ENCODE data around the gene TOPBP1. TPM values are rescaled to one million over a fixed set of nuclear protein-coding genes. Genes with fewer than 3 reads are reported as not detected.

TOPBP1 gene
- total and polyA plus RNA-seq, 12 donors, result 6.7 to 62.1 (median 13.3) TPM

- intact Hi-C loops (cut with DNase I), result no loop called here
- TF ChIP-seq CTCF (IDR thresholded peaks at IDR 0.05) (no peak), POLR2A (IDR thresholded peaks at IDR 0.05) (no peak)
- Histone ChIP-seq H3K27me3 (no peaks in the 10 kb centered on the region), H3K4me1 (replicated peaks in 1 of 2) (no peaks in the 10 kb centered on the region), H3K9me3 (replicated peaks in 1 of 3) (no peaks in the 10 kb centered on the region), H3K36me3 (replicated peaks in 1 of 2) (peaks cover 0 to 28% of the 10 kb centered on the region in 2 donors), H3K4me3 (no peak overlapping the region), H3K27ac (no peak overlapping the region)
- DNase-seq, result no peak
- 82 to 92% (median 85%) methylated on average over 4 of the region's 4 CpGs for WGBS, 4 donors
These were observed 12.2 kb downstream of the TOPBP1 start for GRCh38 chr3:133649486-133650068.

- no peak overlapping the region for H3K27ac ChIP-seq
- H3K36me3 ChIP-seq (replicated peaks in 1 of 2), result peaks cover 0 to 32% of the 10 kb centered on the region in 2 donors
- no peak overlapping the region for H3K4me3 ChIP-seq
- H3K4me1 ChIP-seq (replicated peaks in 1 of 2), result no peaks in the 10 kb centered on the region
- H3K9me3 ChIP-seq (replicated peaks in 1 of 3), result no peaks in the 10 kb centered on the region
- no peak for TF ChIP-seq CTCF (IDR thresholded peaks at IDR 0.05)
- no peak for TF ChIP-seq POLR2A (IDR thresholded peaks at IDR 0.05)
- intact Hi-C loops (cut with DNase I), result no loop called here
- WGBS, 4 donors, result 88 to 98% (median 95%) methylated on average over 1 of the region's 1 CpG
- H3K27me3 ChIP-seq, result no peaks in the 10 kb centered on the region
- DNase-seq, result no peak
These were observed 17.0 kb downstream of the TOPBP1 start for GRCh38 chr3:133644768-133645167.

GRCh38 chr3:133643611-133644010, 18.1 kb downstream of the TOPBP1 start:
- H3K27me3 ChIP-seq, result no peaks in the 10 kb centered on the region
- TF ChIP-seq POLR2A (IDR thresholded peaks at IDR 0.05) (no peak), CTCF (IDR thresholded peaks at IDR 0.05) (no peak)
- no peaks in the 10 kb centered on the region for H3K4me1 ChIP-seq (replicated peaks in 1 of 2)
- no peaks in the 10 kb centered on the region for H3K9me3 ChIP-seq (replicated peaks in 1 of 3)
- peaks cover 0 to 28% of the 10 kb centered on the region in 2 donors for H3K36me3 ChIP-seq (replicated peaks in 1 of 2)
- DNase-seq, result no peak
- no peak overlapping the region for H3K27ac ChIP-seq
- 69 to 93% (median 74%) methylated on average over 2 of the region's 2 CpGs for WGBS, 4 donors
- intact Hi-C loops (cut with DNase I), result no loop called here
- no peak overlapping the region for H3K4me3 ChIP-seq

GRCh38 chr3:133641254-133641653, 20.5 kb downstream of the TOPBP1 start:
- intact Hi-C loops (cut with DNase I), result no loop called here

More at GRCh38 chr3:133641254-133641653, 20.5 kb downstream of the TOPBP1 start:
- WGBS, 4 donors, result 95 to 97% (median 96%) methylated on average over 4 of the region's 4 CpGs
- no peaks in the 10 kb centered on the region for H3K9me3 ChIP-seq (replicated peaks in 1 of 3)
- no peak for TF ChIP-seq CTCF (IDR thresholded peaks at IDR 0.05)
- TF ChIP-seq POLR2A (IDR thresholded peaks at IDR 0.05), result no peak
- no peak overlapping the region for H3K27ac ChIP-seq
- no peak overlapping the region for H3K4me3 ChIP-seq
- H3K27me3 ChIP-seq, result no peaks in the 10 kb centered on the region
- no peaks in the 10 kb centered on the region for H3K4me1 ChIP-seq (replicated peaks in 1 of 2)
- DNase-seq, result no peak
- H3K36me3 ChIP-seq (replicated peaks in 1 of 2), result peaks cover 0 to 35% of the 10 kb centered on the region in 2 donors
